Non-pigmented ciliary epithelial cell (primary cell): ENCODE results near the gene DNAH14.
"Not testable (repeated sequence)": the region's sequence is repeated elsewhere in the genome, so short reads cannot be mapped to it uniquely, and the experiment has no call there.

ENCODE experiments used
- DNase-seq: peaks from one replicate; pipeline ENCODE4 v3.0.0-alpha.2; 2010; ENCODE audit warnings: low read depth

Gene DNAH14

GRCh38 chr1:225347123-225347683 lies 417.7 kb downstream of the DNAH14 start:
- no peak for DNase-seq

- DNase-seq: no peak
These were observed 418.9 kb downstream of the DNAH14 start for GRCh38 chr1:225348400-225348799.

- DNase-seq: no peak
These were observed 420.4 kb downstream of the DNAH14 start for GRCh38 chr1:225349826-225350225.

- no peak for DNase-seq
These were observed 421.4 kb downstream of the DNAH14 start for GRCh38 chr1:225350872-225351271.

DNA sequence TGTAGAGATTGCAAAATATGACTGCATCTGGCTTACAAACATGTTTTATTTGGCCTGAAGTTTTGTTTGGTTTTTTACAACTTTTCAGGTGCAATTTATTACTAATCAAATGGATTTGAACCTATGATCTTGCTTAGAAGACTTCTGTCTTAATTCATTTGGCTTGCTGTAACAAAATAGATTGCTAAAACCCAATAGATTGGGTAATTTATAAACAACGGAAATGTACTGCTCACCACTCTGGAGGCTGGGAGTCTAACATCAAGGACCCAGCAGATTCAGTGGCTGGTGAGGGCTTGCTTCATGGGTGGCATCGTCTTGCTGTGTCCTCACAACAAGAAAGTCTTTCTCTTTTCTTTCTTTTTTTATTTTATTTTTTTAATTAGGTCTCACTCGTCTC lies 425.4 kb downstream of the DNAH14 start:
- DNase-seq: no peak

DNA sequence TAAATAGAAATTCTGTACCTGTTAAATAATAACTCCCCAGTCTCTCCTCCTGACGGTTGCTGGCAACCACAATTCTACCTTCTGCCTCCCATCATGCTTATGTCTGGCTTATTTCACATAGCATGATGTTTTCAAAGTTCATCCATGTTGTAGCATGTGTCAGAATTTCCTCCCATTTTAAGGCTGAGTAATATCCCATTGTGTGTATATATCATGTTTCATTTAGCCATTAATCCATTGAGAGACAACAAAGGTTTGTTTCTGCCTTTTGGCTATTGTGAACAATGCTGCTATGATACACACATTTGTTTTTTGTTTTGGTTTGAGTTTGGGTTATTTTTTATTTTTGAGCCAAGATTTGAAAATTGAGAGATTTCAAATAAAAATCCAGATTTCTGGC lies 426.4 kb downstream of the DNAH14 start:
- no peak for DNase-seq

DNA sequence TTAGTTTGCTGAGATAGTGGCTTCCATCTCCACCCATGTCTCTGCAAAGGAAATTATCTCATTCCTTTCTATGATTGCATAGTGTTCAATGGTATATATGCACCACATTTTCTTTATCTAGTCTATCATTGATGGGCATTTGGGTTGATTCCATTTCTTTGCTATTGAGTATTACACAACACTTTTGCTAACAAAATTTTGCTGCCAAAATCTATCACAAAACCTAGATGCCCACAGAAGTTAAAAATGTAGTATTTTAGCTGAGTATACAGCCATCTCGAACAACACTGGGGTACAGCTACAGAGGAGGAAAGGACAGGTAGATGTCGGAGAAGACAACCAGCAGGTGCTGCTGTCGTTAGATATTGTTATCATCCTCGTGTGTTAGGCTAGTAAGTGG lies 430.6 kb downstream of the DNAH14 start:
- no peak for DNase-seq

DNA sequence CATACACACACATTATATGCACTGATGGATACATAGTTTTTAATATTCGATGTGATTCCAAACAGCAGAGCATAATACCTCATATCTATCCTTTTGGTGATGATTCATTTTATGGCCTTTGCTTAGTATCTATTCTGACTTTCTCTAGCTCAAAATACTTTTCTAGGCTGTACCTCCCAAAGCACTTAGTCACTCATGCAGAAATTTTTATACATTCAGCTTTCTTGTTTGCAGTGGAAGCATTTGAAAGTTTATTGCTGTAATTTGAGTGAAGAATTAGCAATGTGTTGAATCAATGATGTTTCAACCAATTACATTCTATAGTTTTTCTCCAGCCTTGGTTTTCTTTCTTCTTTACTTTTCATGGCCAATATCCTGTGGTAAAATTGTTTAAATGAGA lies 431.7 kb downstream of the DNAH14 start:
- DNase-seq: no peak

- no peak for DNase-seq
These were observed 433.3 kb downstream of the DNAH14 start for GRCh38 chr1:225362805-225363204.

DNA sequence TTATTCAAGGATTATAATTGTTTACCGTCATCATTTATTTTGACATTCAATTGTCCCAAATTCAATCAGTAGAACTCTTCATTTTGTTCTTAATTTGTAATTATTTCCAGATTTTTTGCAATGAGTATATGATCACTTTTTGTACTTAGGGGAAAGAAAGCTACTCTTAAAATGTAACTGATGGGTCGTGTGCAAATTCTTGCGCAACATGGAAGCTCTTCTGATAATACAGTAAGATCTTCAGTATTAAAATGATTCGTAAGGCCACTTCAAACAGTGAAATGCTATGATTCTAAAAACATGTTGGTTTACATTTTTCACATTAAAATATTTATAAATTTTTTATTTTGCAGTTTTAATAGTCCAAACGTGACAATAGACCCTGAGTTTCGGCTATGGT lies 435.0 kb downstream of the DNAH14 start:
- no peak for DNase-seq

DNA sequence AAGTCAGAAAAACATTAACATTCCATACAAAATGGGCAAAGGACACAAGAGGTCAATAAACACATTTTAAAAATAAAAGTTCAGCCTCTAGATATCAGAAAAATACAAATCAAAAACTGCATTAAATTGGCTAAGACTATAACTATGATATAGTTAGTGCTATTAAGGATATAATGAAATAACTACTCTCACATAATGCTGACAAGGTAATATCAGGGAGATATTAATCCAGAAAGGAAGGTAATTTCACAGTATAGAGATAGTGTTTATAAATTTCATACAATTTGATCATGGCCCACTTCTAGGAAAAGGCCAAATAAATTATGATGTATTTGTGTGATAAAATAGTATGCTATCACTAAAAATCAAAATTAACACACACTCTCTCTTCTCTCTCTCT lies 436.5 kb downstream of the DNAH14 start:
- no peak for DNase-seq

GRCh38 chr1:225366552-225366951 lies 437.1 kb downstream of the DNAH14 start:
- no peak for DNase-seq

GRCh38 chr1:225368036-225368552 lies 438.6 kb downstream of the DNAH14 start:
- no peak for DNase-seq

- no peak for DNase-seq
These were observed 442.0 kb downstream of the DNAH14 start for GRCh38 chr1:225371366-225372010.

DNA sequence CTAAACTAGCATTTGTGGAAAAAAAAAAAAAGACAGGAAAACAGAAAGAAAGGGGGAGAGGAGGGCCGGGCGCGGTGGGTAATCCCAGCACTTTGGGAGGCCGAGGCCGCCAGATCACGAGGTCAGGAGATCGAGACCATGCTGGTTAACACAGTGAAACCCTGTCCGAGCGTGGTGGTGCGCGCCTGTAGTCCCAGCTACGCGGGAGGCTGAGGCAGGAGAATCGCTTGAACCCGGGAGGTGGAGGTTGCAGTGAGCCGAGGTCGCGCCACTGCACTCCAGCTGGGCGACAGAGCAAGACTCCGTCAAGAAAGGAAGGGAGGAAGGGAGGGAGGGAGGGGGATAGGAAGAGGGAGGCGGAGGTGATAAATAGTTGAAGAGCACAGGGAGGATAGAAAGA lies 443.7 kb downstream of the DNAH14 start:
- no peak for DNase-seq

DNA sequence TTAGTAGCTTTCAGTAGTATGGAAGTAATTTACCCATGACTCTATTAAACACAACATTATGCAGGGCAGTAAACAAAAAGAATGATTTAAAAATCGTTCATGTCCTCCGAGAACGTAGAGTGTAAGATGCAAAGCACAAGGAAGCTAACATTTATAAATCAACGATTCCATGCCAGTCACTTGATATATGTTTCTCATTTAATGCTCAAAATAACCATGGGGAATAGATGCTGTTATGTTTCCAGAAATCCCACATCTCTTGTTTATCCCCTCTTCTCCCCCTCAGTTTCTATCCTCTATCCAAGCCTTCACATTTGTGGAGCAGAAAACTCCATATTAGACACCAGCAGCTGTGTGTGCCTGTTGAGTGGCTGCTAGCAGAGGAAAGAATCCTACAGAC lies 445.5 kb downstream of the DNAH14 start:
- no peak for DNase-seq

- DNase-seq: peak; percentile 23
These were observed 449.4 kb downstream of the DNAH14 start for GRCh38 chr1:225378880-225379279.

- DNase-seq: no peak
These were observed 451.2 kb downstream of the DNAH14 start for GRCh38 chr1:225380691-225381090.

DNA sequence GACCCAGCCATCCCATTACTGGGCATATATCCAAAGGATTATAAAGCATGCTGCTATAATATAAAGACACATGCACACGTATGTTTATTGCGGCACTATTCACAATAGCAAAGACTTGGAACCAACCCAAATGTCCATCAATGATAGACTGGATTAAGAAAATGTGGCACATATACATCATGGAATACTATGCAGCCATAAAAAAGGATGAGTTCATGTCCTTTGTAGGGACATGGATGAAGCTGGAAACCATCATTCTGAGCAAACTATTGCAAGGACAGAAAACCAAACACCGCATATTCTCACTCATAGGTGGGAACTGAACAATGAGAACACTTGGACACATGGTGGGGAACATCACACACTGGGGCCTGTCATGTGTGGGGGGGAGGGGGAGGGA lies 457.4 kb downstream of the DNAH14 start:
- DNase-seq: not testable (repeated sequence)

DNA sequence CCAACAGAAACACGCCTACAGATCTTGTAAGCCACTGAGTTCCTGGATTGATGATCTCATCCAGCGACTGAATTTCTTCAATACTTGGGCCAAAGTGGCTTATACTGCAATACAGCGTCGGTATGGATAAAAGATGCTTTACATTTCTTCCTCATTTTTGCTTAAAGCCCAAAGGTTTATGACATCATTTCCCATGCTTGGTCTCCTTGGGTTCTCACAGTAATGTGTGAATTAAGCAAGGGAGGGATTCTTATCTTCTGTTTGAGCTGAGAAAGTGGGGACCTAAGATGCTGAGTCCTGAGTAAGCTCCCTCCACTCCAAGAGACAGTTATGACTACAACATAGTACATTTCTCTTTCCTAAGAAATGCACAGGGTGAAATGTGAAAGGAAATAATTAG lies 458.9 kb downstream of the DNAH14 start:
- no peak for DNase-seq

DNA sequence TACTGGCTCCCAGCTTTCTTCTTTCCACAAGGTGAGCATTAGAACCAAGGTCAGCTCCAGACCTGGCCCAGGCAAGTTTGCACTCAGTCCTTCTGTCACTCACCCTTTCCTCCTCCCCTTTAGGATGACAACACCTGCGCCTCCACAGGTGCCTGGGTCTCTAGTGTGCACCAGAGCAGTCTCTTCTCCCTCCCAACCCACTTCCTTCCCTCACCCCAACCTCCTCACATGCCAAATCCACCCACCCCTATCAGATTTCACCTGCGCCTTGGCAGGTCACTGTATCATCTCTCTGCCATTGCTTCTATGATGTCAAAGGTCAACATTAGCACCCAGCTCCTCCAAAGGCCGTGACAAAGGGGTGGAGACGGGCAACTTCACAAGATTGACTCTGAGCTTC lies 460.4 kb downstream of the DNAH14 start:
- no peak for DNase-seq

DNA sequence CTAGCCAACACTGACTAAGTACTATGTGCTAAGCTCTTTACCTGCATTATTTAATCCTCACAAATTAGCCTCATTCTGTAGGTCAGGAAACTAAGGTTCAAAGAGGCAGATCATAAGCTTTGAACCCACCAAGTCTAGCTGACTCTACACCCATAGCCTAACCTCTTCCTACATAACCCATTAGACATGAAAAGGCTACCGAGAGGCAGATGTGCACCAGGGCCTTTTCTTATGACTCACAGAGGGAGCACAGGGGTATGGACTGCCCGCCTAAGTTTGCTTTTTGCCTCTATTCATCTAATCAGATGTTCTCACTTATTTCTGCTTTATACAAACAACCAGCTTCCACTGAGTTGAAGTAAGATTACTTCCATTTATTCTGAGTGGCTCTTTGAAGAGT lies 466.9 kb downstream of the DNAH14 start:
- no peak for DNase-seq

DNA sequence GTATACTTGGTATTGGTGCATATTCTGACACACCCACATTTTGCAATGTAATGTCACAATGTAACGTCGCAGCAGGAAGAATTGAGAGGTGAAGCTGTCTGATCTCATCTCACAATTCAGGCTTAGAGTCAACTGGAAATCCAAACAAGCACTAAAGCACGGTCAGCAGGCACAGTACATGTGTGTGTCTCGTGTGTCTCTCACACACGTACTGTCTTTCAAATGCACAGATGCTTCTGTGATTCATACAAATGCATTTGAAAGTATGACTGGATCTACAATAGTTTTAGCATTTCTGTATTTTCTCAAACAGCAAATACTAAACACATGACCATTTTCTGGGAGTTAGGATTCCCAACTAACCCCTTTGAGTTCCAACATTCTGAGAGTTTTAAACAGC lies 471.5 kb downstream of the DNAH14 start:
- DNase-seq: no peak
